ENCODE results near the gene PTPRG. TPM values are rescaled to one million over a fixed set of nuclear protein-coding genes. Genes with fewer than 3 reads are reported as not detected.

PTPRG gene
- total RNA-seq, 1 experiment from 2014 or later, result 0.73 TPM

GRCh38 chr3:62184559-62184958 lies 623.2 kb downstream of the PTPRG start:
- no peak for TF ChIP-seq EZH2phosphoT487 (IDR thresholded peaks at IDR 0.05; ENCODE audit: borderline replicate concordance, low read length)
- TF ChIP-seq CTCF (conservative IDR thresholded peaks at IDR 0.05; ENCODE audit: low read depth, low read length), result no peak
- TF ChIP-seq EZH2 (IDR thresholded peaks at IDR 0.05; ENCODE audit: low read length, unreplicated experiment), result no peak
- intact Hi-C loops (cut with micrococcal nuclease), result no loop called here
- ChIA-PET POLR2A (ENCODE audit: unreplicated experiment) (no interaction called here), CTCF (no interaction called here)
- Histone ChIP-seq H3K4me3 (ENCODE audit: low read length) (no peak overlapping the region), H3K9ac (ENCODE audit: low read length) (no peak overlapping the region), H3K36me3 (ENCODE audit: low read depth, low read length) (no peaks in the 10 kb centered on the region), H3K9me2 (replicated peaks; ENCODE audit: low read length) (no peaks in the 10 kb centered on the region), H3F3A (ENCODE audit: low read length, unreplicated experiment) (no peaks in the 10 kb centered on the region), H3K9me3 (ENCODE audit: low read length) (no peaks in the 10 kb centered on the region), H4K20me1 (ENCODE audit: low read length) (no peaks in the 10 kb centered on the region), H3K4me2 (ENCODE audit: low read length) (no peak overlapping the region), H3K27ac (ENCODE audit: low read length) (no peak overlapping the region), H2AFZ (ENCODE audit: low read length) (no peak overlapping the region), H3K27me3 (ENCODE audit: low read length) (no peaks in the 10 kb centered on the region), H3K4me1 (ENCODE audit: insufficient read depth, low read length) (no peaks in the 10 kb centered on the region), H3K79me2 (ENCODE audit: low read length) (no peaks in the 10 kb centered on the region)
- DNase-seq (no peak), ATAC-seq (no peak)
- BruUV-seq (replicated peaks), result no TSS peak

GRCh38 chr3:62187022-62187431 lies 625.7 kb downstream of the PTPRG start:
- Histone ChIP-seq H3K79me2 (ENCODE audit: low read length) (no peaks in the 10 kb centered on the region), H3K4me2 (ENCODE audit: low read length) (no peak overlapping the region), H3K27ac (ENCODE audit: low read length) (no peak overlapping the region), H3K36me3 (ENCODE audit: low read depth, low read length) (no peaks in the 10 kb centered on the region), H3F3A (ENCODE audit: low read length, unreplicated experiment) (no peaks in the 10 kb centered on the region), H4K20me1 (ENCODE audit: low read length) (no peaks in the 10 kb centered on the region), H3K9ac (ENCODE audit: low read length) (no peak overlapping the region), H2AFZ (ENCODE audit: low read length) (no peak overlapping the region), H3K27me3 (ENCODE audit: low read length) (no peaks in the 10 kb centered on the region), H3K9me2 (replicated peaks; ENCODE audit: low read length) (no peaks in the 10 kb centered on the region), H3K4me1 (ENCODE audit: insufficient read depth, low read length) (no peaks in the 10 kb centered on the region), H3K9me3 (ENCODE audit: low read length) (no peaks in the 10 kb centered on the region), H3K4me3 (ENCODE audit: low read length) (no peak overlapping the region)
- DNase-seq (peak; percentile 29), ATAC-seq (no peak; the same call in 1 of the 2 replicates)
- TF ChIP-seq EZH2 (IDR thresholded peaks at IDR 0.05; ENCODE audit: low read length, unreplicated experiment), result no peak
- peak; percentile 51 for TF ChIP-seq CTCF (conservative IDR thresholded peaks at IDR 0.05; ENCODE audit: low read depth, low read length)
- no peak for TF ChIP-seq EZH2phosphoT487 (IDR thresholded peaks at IDR 0.05; ENCODE audit: borderline replicate concordance, low read length)
- BruUV-seq (replicated peaks), result no TSS peak
- ChIA-PET CTCF (no interaction called here), POLR2A (ENCODE audit: unreplicated experiment) (interaction anchor here (0.6 kb wide), 1 partner anchor 54 kb away, joined by 4 read pairs; no protein-coding TSS in a partner anchor)
- intact Hi-C loops (cut with micrococcal nuclease), result no loop called here

GRCh38 chr3:62188681-62189375 lies 627.5 kb downstream of the PTPRG start:
- peak overlapping the region; percentile 63 for H3K4me2 ChIP-seq (ENCODE audit: low read length)
- no peaks in the 10 kb centered on the region for H3K79me2 ChIP-seq (ENCODE audit: low read length)
- peak; percentile 91 for ATAC-seq
- CTCF ChIA-PET, result no interaction called here
- no peaks in the 10 kb centered on the region for H3K9me3 ChIP-seq (ENCODE audit: low read length)
- H3K4me1 ChIP-seq (ENCODE audit: insufficient read depth, low read length), result no peaks in the 10 kb centered on the region
- peak; percentile 68 for DNase-seq
- intact Hi-C loops (cut with micrococcal nuclease), result no loop called here
- no peaks in the 10 kb centered on the region for H4K20me1 ChIP-seq (ENCODE audit: low read length)
- H3K36me3 ChIP-seq (ENCODE audit: low read depth, low read length), result no peaks in the 10 kb centered on the region
- no peaks in the 10 kb centered on the region for H3K9me2 ChIP-seq (replicated peaks; ENCODE audit: low read length)
- peak overlapping the region; percentile 38; the same call in 1 of the 2 replicates for H3K4me3 ChIP-seq (ENCODE audit: low read length)
- peak overlapping the region; percentile 53 for H2AFZ ChIP-seq (ENCODE audit: low read length)
- no TSS peak for BruUV-seq (replicated peaks)
- POLR2A ChIA-PET (ENCODE audit: unreplicated experiment), result no interaction called here
- TF ChIP-seq CTCF (conservative IDR thresholded peaks at IDR 0.05; ENCODE audit: low read depth, low read length) (peak; percentile 88), EZH2 (IDR thresholded peaks at IDR 0.05; ENCODE audit: low read length, unreplicated experiment) (no peak)
- 0 out of 2 replicates have a peak, but pooled peaks cover 10% of the 10 kb centered on the region for H3K27me3 ChIP-seq (ENCODE audit: low read length)
- no peak overlapping the region for H3K27ac ChIP-seq (ENCODE audit: low read length)
- no peaks in the 10 kb centered on the region for H3F3A ChIP-seq (ENCODE audit: low read length, unreplicated experiment)
- H3K9ac ChIP-seq (ENCODE audit: low read length), result no peak overlapping the region

Data from PC-3 (cell line).